BJ (cell line): ENCODE measurements around the gene DAD1. TPM values are rescaled to one million over a fixed set of nuclear protein-coding genes. Genes with fewer than 3 reads are reported as not detected.

Experiments
- CTCF ChIA-PET: fragments of 350-600 bp; formaldehyde crosslinking; extraction: SDS; loops from one replicate; lab custom pipeline; 2021; ENCODE audit warnings: antibody characterized with exemption, inconsistent platforms; lab: Yijun Ruan, JAX
- POLR2A ChIA-PET: fragments of 300-600 bp; sonication (Branson Sonifier 250); formaldehyde crosslinking; extraction: SDS; loops from one replicate; lab custom pipeline; 2021; ENCODE audit warnings: antibody characterized with exemption; lab: Charles Lee
- DNase-seq: peaks from one replicate; pipeline ENCODE4 v3.0.0-alpha.2; 2011; ENCODE audit warnings: low read depth
- H3K27me3 ChIP-seq: 2 replicates; pipeline ENCODE4 v1.6.0; 2011; ENCODE audit warnings: low read length; ENCODE audit not compliant: control insufficient read depth, insufficient read depth
- H3K36me3 ChIP-seq: 2 replicates; pipeline ENCODE4 v1.5.1; 2011; ENCODE audit warnings: low read length; ENCODE audit not compliant: control insufficient read depth, insufficient read depth
- H3K4me3 ChIP-seq: 2 replicates; pipeline ENCODE4 v1.5.1; 2011; ENCODE audit warnings: low read depth, mild to moderate bottlenecking, control low read depth, low read length
- CTCF ChIP-seq: IDR thresholded peaks from 2 replicates; pipeline ENCODE4 v1.5.1; 2011; ENCODE audit warnings: low read depth, mild to moderate bottlenecking, control low read depth, inconsistent platforms, low read length, moderate library complexity; ENCODE audit not compliant: insufficient read depth
- polyA plus RNA-seq: library from polyadenylated mRNA; depleted of rRNA; stranded (reverse); fragments of >200 nt; gene quantifications from 2 replicates; pipeline ENCODE4 v1.2.3, GENCODE V29; 2011

Gene DAD1
- polyA plus RNA-seq, 1 experiment = 383 TPM

GRCh38 chr14:22587247-22587646 lies 1.8 kb downstream of the DAD1 start:
- no peak for TF ChIP-seq CTCF
- H3K36me3 ChIP-seq = no peaks in the 10 kb centered on the region; the same call in 1 of the 2 replicates
- DNase-seq = no peak
- CTCF ChIA-PET = interaction anchor here (1.3 to 2.5 kb wide), 3 partner anchors 12 to 266 kb away, joined by 6 to 10 read pairs (median 6); partner anchors contain the start of gene ABHD4
- no peaks in the 10 kb centered on the region for H3K27me3 ChIP-seq
- POLR2A ChIA-PET = no interaction called here
- H3K4me3 ChIP-seq = no peak overlapping the region

GRCh38 chr14:22583994-22584393 lies 5.0 kb downstream of the DAD1 start:
- Histone ChIP-seq H3K36me3 (peaks cover 1% of the 10 kb centered on the region), H3K4me3 (no peak overlapping the region), H3K27me3 (no peaks in the 10 kb centered on the region)
- CTCF ChIA-PET = interaction anchor here (1.0 to 2.1 kb wide), 4 partner anchors 14 to 289 kb away, joined by 3 to 10 read pairs (median 4); no protein-coding TSS in a partner anchor
- TF ChIP-seq CTCF = no peak
- no peak for DNase-seq
- POLR2A ChIA-PET = no interaction called here

GRCh38 chr14:22580625-22581024 lies 8.4 kb downstream of the DAD1 start:
- CTCF ChIA-PET = interaction anchor here (1.3 kb wide), 1 partner anchor 11 kb away, joined by 3 read pairs; no protein-coding TSS in a partner anchor
- Histone ChIP-seq H3K36me3 (peaks cover 1% of the 10 kb centered on the region), H3K27me3 (no peaks in the 10 kb centered on the region), H3K4me3 (no peak overlapping the region)
- POLR2A ChIA-PET = interaction anchor here (0.6 kb wide), 1 partner anchor 27 kb away, joined by 3 read pairs; no protein-coding TSS in a partner anchor
- no peak for DNase-seq
- TF ChIP-seq CTCF = no peak

- POLR2A ChIA-PET = no interaction called here
Observed at GRCh38 chr14:22579881-22580280, 9.1 kb downstream of the DAD1 start.

GRCh38 chr14:22579236-22579635 lies 9.8 kb downstream of the DAD1 start:
- POLR2A ChIA-PET = no interaction called here

More at GRCh38 chr14:22579881-22580280, 9.1 kb downstream of the DAD1 start:
- H3K27me3 ChIP-seq = no peaks in the 10 kb centered on the region
- H3K4me3 ChIP-seq = no peak overlapping the region
- CTCF ChIA-PET = no interaction called here
- DNase-seq = no peak
- H3K36me3 ChIP-seq = peaks cover 1% of the 10 kb centered on the region
- TF ChIP-seq CTCF = no peak

More at GRCh38 chr14:22579236-22579635, 9.8 kb downstream of the DAD1 start:
- Histone ChIP-seq H3K27me3 (no peaks in the 10 kb centered on the region), H3K4me3 (no peak overlapping the region), H3K36me3 (peaks cover 1% of the 10 kb centered on the region)
- CTCF ChIA-PET = no interaction called here
- no peak for DNase-seq
- TF ChIP-seq CTCF = no peak
